HG03095 (cell line): ENCODE results near the gene FAM83B.
"Not testable (repeated sequence)": the region's sequence is repeated elsewhere in the genome, so short reads cannot be mapped to it uniquely, and the experiment has no call there.

ENCODE experiments used
- ATAC-seq: cut with Tn5 transposase; IDR thresholded peaks from one replicate; pipeline ENCODE4 v1.9.1; 2021; ENCODE audit warnings: moderate library complexity; ENCODE audit not compliant: unreplicated experiment

The FAM83B gene

DNA sequence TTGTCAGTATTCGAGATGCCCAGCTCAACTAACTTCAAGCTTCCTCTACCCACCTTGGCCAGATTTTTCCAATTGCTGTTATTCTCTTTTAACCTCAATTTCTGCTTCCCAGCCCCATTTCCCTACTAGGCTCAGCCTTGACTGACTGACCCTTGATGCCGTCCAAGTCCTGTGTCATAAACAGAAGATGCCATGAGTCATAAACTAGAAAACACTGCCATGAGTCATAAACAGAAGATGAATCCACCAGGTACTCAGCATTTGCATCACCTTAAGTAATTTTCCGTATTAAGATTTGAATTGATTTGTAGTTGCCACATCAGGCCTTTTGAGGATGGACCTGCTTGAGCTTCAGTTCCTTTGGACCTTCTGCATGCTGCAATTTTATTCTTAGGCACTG is 123.8 kb downstream of the FAM83B start:
- ATAC-seq = no peak

DNA sequence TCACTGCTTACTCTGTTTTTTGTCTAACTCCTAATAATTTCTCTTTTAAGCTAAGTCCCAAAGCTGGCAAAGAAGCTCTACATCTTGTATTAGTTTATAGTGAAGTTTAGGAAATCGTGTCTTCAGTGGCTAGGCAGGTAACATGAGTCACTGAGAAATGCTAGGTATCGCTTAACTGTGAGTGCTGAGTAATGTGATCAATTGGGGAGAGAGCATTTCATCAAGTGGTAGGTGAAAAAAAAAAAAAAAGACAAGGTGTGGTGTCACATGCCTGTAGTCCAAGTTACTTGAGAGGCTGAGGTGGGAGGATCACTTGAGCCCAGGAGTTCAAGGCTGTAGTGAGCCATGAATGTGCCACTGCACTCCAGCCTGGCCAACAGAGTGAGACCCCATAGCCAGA is 125.3 kb downstream of the FAM83B start:
- no peak for ATAC-seq

DNA sequence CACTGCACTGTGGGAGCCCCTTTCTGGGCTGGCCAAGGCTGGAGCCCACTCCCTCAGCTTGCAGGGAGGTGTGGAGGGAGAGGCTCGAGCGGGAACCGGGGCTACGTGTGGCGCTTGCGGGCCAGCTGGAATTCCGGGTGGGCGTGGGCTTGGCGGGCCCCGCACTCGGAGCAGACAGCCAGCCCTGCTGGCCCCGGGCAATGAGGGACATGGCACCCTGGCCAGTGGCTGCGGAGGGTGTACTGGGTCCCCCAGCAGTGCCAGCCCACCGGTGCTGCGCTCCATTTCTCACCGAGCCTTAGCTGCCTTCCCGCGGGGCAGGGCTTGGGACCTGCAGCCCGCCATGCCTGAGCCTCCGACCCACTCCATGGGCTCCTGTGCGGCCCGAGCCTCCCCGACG is 132.6 kb downstream of the FAM83B start:
- ATAC-seq = not testable (repeated sequence)

DNA sequence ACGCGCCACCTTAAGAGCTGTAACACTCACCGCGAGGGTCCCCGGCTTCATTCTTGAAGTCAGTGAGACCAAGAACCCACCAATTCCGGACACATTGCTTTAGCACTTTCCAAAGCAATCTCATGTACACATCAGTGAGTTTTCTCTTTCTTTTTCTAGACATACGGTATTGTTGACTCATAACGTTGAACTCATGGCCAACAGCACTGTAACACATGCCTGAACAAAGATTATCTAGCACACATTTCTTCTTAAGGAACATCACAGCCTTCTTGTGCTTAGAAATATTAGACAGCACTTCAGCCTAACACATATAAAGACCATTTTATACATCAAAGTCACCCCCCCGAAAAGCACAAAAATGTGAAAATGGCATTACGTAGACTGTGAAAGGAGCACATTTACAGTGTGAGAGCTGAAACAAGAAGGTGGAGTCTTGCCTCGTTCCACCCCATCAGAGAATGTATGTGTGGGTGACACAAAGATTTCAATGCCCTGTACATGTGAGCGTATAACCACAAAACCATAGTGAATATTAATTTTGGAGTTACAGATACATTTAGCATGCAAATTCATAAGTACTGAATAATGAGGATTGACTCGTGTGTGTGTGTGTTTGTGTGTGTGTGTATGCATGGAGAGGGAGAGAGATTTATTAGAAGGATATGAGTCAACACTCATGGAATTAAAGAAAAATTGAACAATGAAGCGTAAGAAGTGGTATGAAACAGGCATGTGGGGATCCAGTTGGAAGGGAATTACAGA is 134.1 kb downstream of the FAM83B start:
- no peak for ATAC-seq

DNA sequence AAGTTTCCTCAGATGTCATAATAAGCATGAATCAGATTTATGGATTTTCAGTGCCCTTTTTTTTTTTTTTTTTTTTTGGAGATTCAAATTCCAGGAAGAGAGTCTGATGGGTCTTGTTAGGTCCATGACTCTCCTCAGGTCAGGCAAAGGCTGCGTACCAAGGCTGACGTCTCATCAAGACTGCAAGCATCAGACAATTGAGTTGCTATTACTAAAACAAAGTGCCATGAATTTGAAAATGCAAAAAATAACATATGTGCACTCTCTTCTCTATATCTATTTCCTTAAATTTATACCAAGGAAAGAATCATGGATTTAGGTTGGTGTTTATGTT is 134.7 kb downstream of the FAM83B start:
- ATAC-seq = no peak

DNA sequence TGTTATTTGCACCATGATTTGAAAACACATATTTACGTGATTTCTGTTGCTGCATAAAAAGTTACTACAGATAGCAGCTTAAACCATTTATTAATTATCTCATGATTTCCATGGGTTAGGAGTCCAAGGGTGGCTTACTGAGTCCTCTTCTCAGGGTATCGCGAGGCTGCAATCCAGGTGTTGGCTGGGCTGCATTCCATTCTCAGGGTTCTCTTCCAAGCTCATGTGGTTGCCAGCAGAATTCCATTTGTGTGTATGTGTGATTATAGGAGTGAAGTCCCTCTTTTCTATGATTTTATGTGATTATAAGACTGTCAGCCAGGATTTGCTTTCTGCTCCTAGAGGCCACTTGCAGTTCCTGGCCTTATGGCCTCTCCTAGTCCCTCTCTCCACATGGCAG is 135.1 kb downstream of the FAM83B start:
- no peak for ATAC-seq

DNA sequence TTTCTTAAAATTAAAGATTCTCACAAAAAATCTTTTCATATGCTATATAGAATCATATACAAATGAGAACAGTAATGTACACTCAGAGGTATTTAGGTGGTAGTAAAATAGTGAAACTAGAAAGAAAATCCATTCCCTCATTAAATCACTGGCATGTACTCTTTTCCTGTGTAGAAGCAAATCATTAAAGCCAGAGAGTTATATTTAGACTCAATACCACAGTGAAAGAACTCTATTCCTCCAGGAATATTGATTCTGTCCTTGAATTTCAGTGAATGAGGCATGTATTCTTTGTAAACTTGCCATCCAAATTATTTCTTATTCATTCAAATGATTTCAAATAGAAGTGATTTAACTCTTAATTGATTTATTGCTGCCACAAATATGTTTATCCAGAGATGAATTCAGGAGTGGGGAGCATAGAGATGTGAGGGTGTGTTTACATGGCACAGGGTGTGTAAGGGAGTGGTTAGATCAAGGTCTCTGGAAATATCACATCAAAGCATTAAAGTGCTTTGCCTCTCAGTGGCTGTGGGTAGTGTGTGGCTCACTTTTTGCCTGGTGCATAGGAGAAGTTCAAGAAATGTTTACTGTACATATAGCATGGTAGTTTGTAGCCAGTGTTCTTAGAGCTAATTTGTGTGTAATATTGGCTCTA is 141.2 kb downstream of the FAM83B start:
- ATAC-seq = no peak

DNA sequence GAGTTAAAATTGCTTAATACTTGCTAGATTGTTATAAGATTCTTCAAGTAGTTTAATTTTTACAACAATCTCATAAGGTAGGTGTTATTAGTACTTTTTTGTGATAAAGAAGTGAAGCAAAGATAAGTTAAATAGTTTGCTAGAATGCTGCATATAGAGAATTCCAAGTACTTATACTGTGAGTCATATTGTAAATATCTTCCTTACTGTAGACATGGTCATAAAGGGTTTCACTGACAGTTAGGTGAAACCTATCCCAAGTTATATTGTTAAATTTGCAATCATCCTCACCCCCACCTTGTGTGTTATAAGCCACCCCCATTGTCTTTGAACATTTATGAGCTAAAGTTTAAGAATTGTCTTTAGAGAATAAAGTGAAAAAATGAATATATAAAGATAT is 142.0 kb downstream of the FAM83B start:
- ATAC-seq = no peak

DNA sequence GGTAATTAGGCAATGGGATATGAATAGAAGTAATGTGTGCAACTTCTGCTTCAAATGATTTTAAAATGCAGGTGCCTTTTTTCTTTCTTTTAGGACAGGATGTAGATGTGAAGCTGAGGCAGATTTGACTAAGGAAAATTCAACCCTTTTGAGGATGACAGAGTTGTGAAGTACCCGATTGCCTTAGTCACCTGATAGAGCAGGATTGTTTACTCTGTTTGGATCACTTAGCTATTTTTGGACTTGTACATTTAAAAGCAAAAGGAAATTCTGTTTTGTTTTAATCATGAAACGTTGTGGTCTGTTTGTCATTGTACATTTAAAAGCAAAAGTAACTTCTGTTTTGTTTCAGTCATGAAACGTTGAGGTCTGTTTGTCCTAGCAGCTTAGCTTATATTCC is 143.4 kb downstream of the FAM83B start:
- no peak for ATAC-seq
